Neural progenitor cell (in vitro differentiated cells): ENCODE measurements around the gene MED27. TPM values are rescaled to one million over a fixed set of nuclear protein-coding genes. Genes with fewer than 3 reads are reported as not detected.

Experiments
- DNase-seq: peaks from one replicate; pipeline ENCODE4 v3.0.0-alpha.2; 2016; ENCODE audit warnings: low spot score
- H2AFZ ChIP-seq: fragments of 200-600 bp; sonication (generic); replicated peaks from 2 replicates; pipeline ENCODE4 v1.6.1; 2016; ENCODE audit warnings: antibody characterized with exemption
- H3F3A ChIP-seq: fragments of 200-600 bp; sonication (generic); 2 replicates; pipeline ENCODE4 v1.6.1; 2016; ENCODE audit warnings: antibody characterized with exemption, low read depth
- H3K27ac ChIP-seq: fragments of 200-600 bp; sonication (generic); 2 replicates; pipeline ENCODE4 v1.5.1; 2016; ENCODE audit warnings: mild to moderate bottlenecking
- H3K27me3 ChIP-seq: fragments of 200-600 bp; sonication (generic); 2 replicates; pipeline ENCODE4 v1.6.1; 2016; ENCODE audit warnings: mild to moderate bottlenecking, moderate library complexity
- H3K36me3 ChIP-seq: fragments of 200-600 bp; sonication (generic); 2 replicates; pipeline ENCODE4 v1.5.1; 2016
- H3K4me1 ChIP-seq: fragments of 200-600 bp; sonication (generic); 2 replicates; pipeline ENCODE4 v1.6.1; 2016; ENCODE audit warnings: mixed run types
- H3K4me2 ChIP-seq: fragments of 200-600 bp; sonication (generic); 2 replicates; pipeline ENCODE4 v1.6.1; 2016
- H3K4me3 ChIP-seq: fragments of 200-600 bp; sonication (generic); 2 replicates; pipeline ENCODE4 v1.5.1; 2016
- H3K79me2 ChIP-seq: fragments of 200-600 bp; sonication (generic); 2 replicates; pipeline ENCODE4 v1.6.1; 2016; ENCODE audit warnings: low read depth
- H3K9ac ChIP-seq: fragments of 200-600 bp; sonication (generic); 2 replicates; pipeline ENCODE4 v1.6.1; 2016
- H3K9me3 ChIP-seq: fragments of 200-600 bp; sonication (generic); 2 replicates; pipeline ENCODE4 v1.5.1; 2016; ENCODE audit warnings: low read depth
- H4K20me1 ChIP-seq: fragments of 200-600 bp; sonication (generic); 2 replicates; pipeline ENCODE4 v1.6.1; 2016; ENCODE audit warnings: low read depth
- H3K27ac Mint-ChIP-seq: 3 replicates; pipeline ENCODE4 v1.8.0; 2021; ENCODE audit warnings: mixed read lengths
- H3K27me3 Mint-ChIP-seq: 2 replicates; pipeline ENCODE4 v1.8.0; 2022; ENCODE audit warnings: low read depth, mild to moderate bottlenecking, inconsistent platforms, moderate library complexity, mixed read lengths; ENCODE audit not compliant: insufficient read depth
- H3K36me3 Mint-ChIP-seq: 3 replicates; pipeline ENCODE4 v1.8.0; 2021; ENCODE audit warnings: mixed read lengths
- H3K4me1 Mint-ChIP-seq: 3 replicates; pipeline ENCODE4 v1.8.0; 2021; ENCODE audit warnings: mixed read lengths
- H3K4me3 Mint-ChIP-seq: 3 replicates; pipeline ENCODE4 v1.8.0; 2021; ENCODE audit warnings: mild to moderate bottlenecking, moderate library complexity, mixed read lengths
- H3K9me3 Mint-ChIP-seq: 3 replicates; pipeline ENCODE4 v1.8.0; 2020; ENCODE audit warnings: mixed read lengths
- CTCF ChIP-seq: fragments of 200-600 bp; sonication (generic); IDR thresholded peaks from 2 replicates; pipeline ENCODE4 v1.5.1; 2017; ENCODE audit warnings: antibody characterized with exemption, mild to moderate bottlenecking
- EZH2 ChIP-seq: fragments of 200-600 bp; sonication (generic); IDR thresholded peaks from 2 replicates; pipeline ENCODE4 v1.6.1; 2017; ENCODE audit warnings: antibody characterized with exemption, mild to moderate bottlenecking, moderate library complexity
- EZH2phosphoT487 ChIP-seq: fragments of 200-600 bp; sonication (generic); IDR thresholded peaks from 2 replicates; pipeline ENCODE4 v1.6.1; 2017; ENCODE audit warnings: antibody characterized with exemption
- total RNA-seq: library from RNA; depleted of rRNA; stranded (reverse); fragments of >200 nt; gene quantifications from 2 replicates; pipeline ENCODE4 v1.2.3, GENCODE V29; 2015; ENCODE audit warnings: low replicate concordance

The MED27 gene
- total RNA-seq, 1 donor from 2014 or later = 15.1 TPM

- no peak overlapping the region for H2AFZ ChIP-seq
- no peaks in the 10 kb centered on the region for H3F3A ChIP-seq
- H4K20me1 ChIP-seq = peaks cover 63% of the 10 kb centered on the region
- no peak overlapping the region for H3K4me2 ChIP-seq
- Mint-ChIP-seq H3K4me3 (no peak overlapping the region), H3K36me3 (no peaks in the 10 kb centered on the region), H3K27ac (no peak overlapping the region), H3K9me3 (no peaks in the 10 kb centered on the region), H3K27me3 (no peaks in the 10 kb centered on the region), H3K4me1 (peaks cover 23% of the 10 kb centered on the region)
- no peak for TF ChIP-seq EZH2
- no peak for TF ChIP-seq CTCF
- TF ChIP-seq EZH2phosphoT487 = no peak
- H3K9ac ChIP-seq = no peak overlapping the region
- no peaks in the 10 kb centered on the region for H3K27me3 ChIP-seq
- no peak overlapping the region for H3K27ac ChIP-seq
- H3K36me3 ChIP-seq = no peaks in the 10 kb centered on the region
- H3K9me3 ChIP-seq = no peaks in the 10 kb centered on the region
- no peaks in the 10 kb centered on the region for H3K4me1 ChIP-seq
- no peak for DNase-seq
- peaks cover 4% of the 10 kb centered on the region for H3K79me2 ChIP-seq
- H3K4me3 ChIP-seq = no peak overlapping the region
Observed at GRCh38 chr9:132036521-132036920, 43.1 kb downstream of the MED27 start.

GRCh38 chr9:132035679-132036078 is 44.0 kb downstream of the MED27 start:
- Histone ChIP-seq H3K4me2 (no peak overlapping the region), H3K9me3 (no peaks in the 10 kb centered on the region), H3K79me2 (peaks cover 4% of the 10 kb centered on the region), H3K9ac (no peak overlapping the region), H2AFZ (no peak overlapping the region), H3K27me3 (no peaks in the 10 kb centered on the region), H3K27ac (no peak overlapping the region), H4K20me1 (peaks cover 71% of the 10 kb centered on the region), H3K36me3 (no peaks in the 10 kb centered on the region), H3K4me1 (no peaks in the 10 kb centered on the region), H3K4me3 (no peak overlapping the region), H3F3A (no peaks in the 10 kb centered on the region)
- H3K36me3 Mint-ChIP-seq = no peaks in the 10 kb centered on the region
- DNase-seq = no peak
- H3K4me3 Mint-ChIP-seq = no peak overlapping the region
- no peaks in the 10 kb centered on the region for H3K9me3 Mint-ChIP-seq
- H3K4me1 Mint-ChIP-seq = peaks cover 24% of the 10 kb centered on the region
- H3K27ac Mint-ChIP-seq = no peak overlapping the region
- no peak for TF ChIP-seq EZH2phosphoT487
- TF ChIP-seq CTCF = no peak
- TF ChIP-seq EZH2 = no peak
- H3K27me3 Mint-ChIP-seq = no peaks in the 10 kb centered on the region

- Histone ChIP-seq H3K4me2 (no peak overlapping the region), H3K4me1 (no peaks in the 10 kb centered on the region), H3K36me3 (no peaks in the 10 kb centered on the region), H3K9ac (no peak overlapping the region), H3K27me3 (no peaks in the 10 kb centered on the region), H3K4me3 (no peak overlapping the region), H3F3A (no peaks in the 10 kb centered on the region), H2AFZ (no peak overlapping the region), H3K79me2 (peaks cover 26% of the 10 kb centered on the region), H3K27ac (no peak overlapping the region), H4K20me1 (peaks cover 94% of the 10 kb centered on the region), H3K9me3 (no peaks in the 10 kb centered on the region)
- no peak overlapping the region for H3K27ac Mint-ChIP-seq
- H3K4me1 Mint-ChIP-seq = peaks cover 28% of the 10 kb centered on the region
- no peaks in the 10 kb centered on the region for H3K9me3 Mint-ChIP-seq
- TF ChIP-seq EZH2 = no peak
- no peak for TF ChIP-seq CTCF
- no peak for TF ChIP-seq EZH2phosphoT487
- H3K27me3 Mint-ChIP-seq = no peaks in the 10 kb centered on the region
- DNase-seq = no peak
- no peak overlapping the region for H3K4me3 Mint-ChIP-seq
- no peaks in the 10 kb centered on the region for H3K36me3 Mint-ChIP-seq
Observed at GRCh38 chr9:132032238-132032950, 47.3 kb downstream of the MED27 start.
